GM18505 (cell line): ENCODE results near the gene MRPL3.

Experiments
- ATAC-seq: cut with Tn5 transposase; IDR thresholded peaks from one replicate; pipeline ENCODE4 v1.9.1; 2021; ENCODE audit not compliant: unreplicated experiment
- POLR2A ChIP-seq: IDR thresholded peaks from 4 replicates; pipeline ENCODE4 v1.6.1; 2011; ENCODE audit warnings: borderline replicate concordance; ENCODE audit not compliant: insufficient read depth, insufficient read length; ENCODE audit errors: extremely low read depth

Gene MRPL3

GRCh38 chr3:131427226-131427625 is 75.5 kb downstream of the MRPL3 start:
- ATAC-seq = no peak
- TF ChIP-seq POLR2A = no peak

- no peak for TF ChIP-seq POLR2A
These were observed 80.7 kb downstream of the MRPL3 start for GRCh38 chr3:131421957-131422498.

GRCh38 chr3:131421301-131421700 is 81.5 kb downstream of the MRPL3 start:
- TF ChIP-seq POLR2A = no peak
- no peak for ATAC-seq

More at GRCh38 chr3:131421957-131422498, 80.7 kb downstream of the MRPL3 start:
- no peak for ATAC-seq

GRCh38 chr3:131417751-131418150 is 85.0 kb downstream of the MRPL3 start:
- no peak for TF ChIP-seq POLR2A
- no peak for ATAC-seq
